Left lung (tissue), 10 donors: ENCODE data around the gene CD14. TPM values are rescaled to one million over a fixed set of nuclear protein-coding genes. Genes with fewer than 3 reads are reported as not detected.

ENCODE experiments used
- ATAC-seq: fragments of 200-7000 bp; cut with Tn5 transposase; one replicate; pipeline ENCODE4 v1.9.1; 2020; ENCODE audit warnings: moderate library complexity
- DNase-seq, 4 donors: peaks; one replicate each; pipeline ENCODE4 v3.0.0-alpha.2; 2013 to 2020
- H3K27ac ChIP-seq, 2 donors: fragments of 200-600 bp; sonication (generic) in 1 of 2; one replicate each; pipeline versions ENCODE4 v1.5.0 to v1.8.0; 2020 to 2021
- H3K27me3 ChIP-seq, 2 donors: fragments of 200-600 bp; sonication (generic) in 1 of 2; one replicate each; pipeline versions ENCODE4 v1.5.0 to v1.8.0; 2020 to 2021
- H3K36me3 ChIP-seq, 2 donors: fragments of 200-600 bp; sonication (generic) in 1 of 2; one replicate each; pipeline versions ENCODE4 v1.5.0 to v1.8.0; 2020 to 2021
- H3K4me1 ChIP-seq, 2 donors: fragments of 200-600 bp; one replicate each; pipeline ENCODE4 v1.8.0; 2021
- H3K4me3 ChIP-seq, 2 donors: fragments of 200-600 bp; sonication (generic) in 1 of 2; one replicate each; pipeline versions ENCODE4 v1.5.0 to v1.8.0; 2020 to 2021; ENCODE audit warnings: mild to moderate bottlenecking in 1 of 2
- H3K9me3 ChIP-seq, 2 donors: fragments of 200-600 bp; sonication (generic) in 1 of 2; one replicate each; pipeline versions ENCODE4 v1.5.0 to v1.8.0; 2020 to 2021
- intact Hi-C, 2 donors: fragments of 100-400 bp; cut with DNase I; formaldehyde crosslinking; loops; one replicate each; pipeline versions ENCODE4 v1.11.2 to v1.14.2; 2022
- polyA plus RNA-seq, 6 donors: library from polyadenylated mRNA; unstranded; fragments of 120-200 nt; gene quantifications; one replicate each; pipeline ENCODE4 v1.2.1, GENCODE V29; 2013; ENCODE audit not compliant: insufficient read length in 6 of 6
- total RNA-seq, 2 donors: library from RNA; stranded (reverse); fragmentation: NEBNext Ultra II Directional; extraction: Animal tissue kit (Norgen Biotek cat#: 25700); gene quantifications; one replicate each; pipeline ENCODE4 v1.2.1, GENCODE V29; 2021
- TF ChIP-seq, protein P1 (sequence below), 2 donors: fragments of 200-600 bp; sonication (generic) in 1 of 2; IDR thresholded peaks; one replicate each; pipeline versions ENCODE4 v1.5.0 to v1.8.0; 2021; ENCODE audit warnings: antibody characterized with exemption in 2 of 2
- donor health status: DM: no; HTN: yes; CAD: no.
- donor health status: DM: no; HTN: no; CAD: no.

CD14 gene
- total and polyA plus RNA-seq, 8 donors, result 11.1 to 252 (median 19.9) TPM

- no peak overlapping the region for H3K4me3 ChIP-seq
- peaks cover 12 to 59% of the 10 kb centered on the region in 2 donors for H3K4me1 ChIP-seq
- H3K9me3 ChIP-seq, result no peaks in the 10 kb centered on the region
- no peak for DNase-seq
- no peaks in the 10 kb centered on the region for H3K27me3 ChIP-seq
- intact Hi-C loops, result loop anchor here in 1 of 2 donors (10.0 kb wide), 1 partner anchor 61 kb away; no protein-coding TSS in a partner anchor
- TF ChIP-seq, protein P1, sequence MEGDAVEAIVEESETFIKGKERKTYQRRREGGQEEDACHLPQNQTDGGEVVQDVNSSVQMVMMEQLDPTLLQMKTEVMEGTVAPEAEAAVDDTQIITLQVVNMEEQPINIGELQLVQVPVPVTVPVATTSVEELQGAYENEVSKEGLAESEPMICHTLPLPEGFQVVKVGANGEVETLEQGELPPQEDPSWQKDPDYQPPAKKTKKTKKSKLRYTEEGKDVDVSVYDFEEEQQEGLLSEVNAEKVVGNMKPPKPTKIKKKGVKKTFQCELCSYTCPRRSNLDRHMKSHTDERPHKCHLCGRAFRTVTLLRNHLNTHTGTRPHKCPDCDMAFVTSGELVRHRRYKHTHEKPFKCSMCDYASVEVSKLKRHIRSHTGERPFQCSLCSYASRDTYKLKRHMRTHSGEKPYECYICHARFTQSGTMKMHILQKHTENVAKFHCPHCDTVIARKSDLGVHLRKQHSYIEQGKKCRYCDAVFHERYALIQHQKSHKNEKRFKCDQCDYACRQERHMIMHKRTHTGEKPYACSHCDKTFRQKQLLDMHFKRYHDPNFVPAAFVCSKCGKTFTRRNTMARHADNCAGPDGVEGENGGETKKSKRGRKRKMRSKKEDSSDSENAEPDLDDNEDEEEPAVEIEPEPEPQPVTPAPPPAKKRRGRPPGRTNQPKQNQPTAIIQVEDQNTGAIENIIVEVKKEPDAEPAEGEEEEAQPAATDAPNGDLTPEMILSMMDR (IDR thresholded peaks at IDR 0.05), result peak in 1 of 2 donors; percentile 26
- peak overlapping the region in 1 of 2 donors; percentile 94 for H3K27ac ChIP-seq
- no peak for ATAC-seq
- H3K36me3 ChIP-seq, result no peaks in the 10 kb centered on the region
These were observed 2.6 kb upstream of the CD14 start for GRCh38 chr5:140635291-140636257.

DNA sequence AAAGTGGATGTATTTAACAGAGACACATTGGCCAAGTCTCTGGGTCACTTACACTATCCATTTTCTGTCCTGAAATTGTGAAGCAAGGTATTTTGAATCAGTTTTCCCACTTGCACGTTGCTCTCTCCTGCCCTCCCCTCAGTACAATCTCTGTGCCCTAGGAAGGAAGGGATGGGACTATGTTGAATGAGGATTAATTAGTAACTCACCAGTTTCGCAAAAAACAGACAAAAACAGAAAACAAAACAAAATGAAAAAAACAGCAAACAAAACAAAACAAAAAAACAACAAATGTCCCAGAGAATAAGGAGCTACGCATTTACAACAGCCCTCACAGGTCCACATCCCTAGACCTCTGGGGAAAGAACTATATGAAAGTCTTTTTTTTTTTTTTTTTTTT, 1.1 kb upstream of the CD14 start:
- H3K27me3 ChIP-seq, result no peaks in the 10 kb centered on the region
- H3K36me3 ChIP-seq, result no peaks in the 10 kb centered on the region
- TF ChIP-seq, protein P1 (IDR thresholded peaks at IDR 0.05), result no peak
- DNase-seq (no peak), ATAC-seq (no peak)
- no peak overlapping the region for H3K4me3 ChIP-seq
- peaks cover 7 to 63% of the 10 kb centered on the region in 2 donors for H3K4me1 ChIP-seq
- intact Hi-C loops, result loop anchor here in 1 of 2 donors (10.0 kb wide), 1 partner anchor 59 kb away; no protein-coding TSS in a partner anchor
- peak overlapping the region in 1 of 2 donors; percentile 94 for H3K27ac ChIP-seq
- no peaks in the 10 kb centered on the region for H3K9me3 ChIP-seq

DNA sequence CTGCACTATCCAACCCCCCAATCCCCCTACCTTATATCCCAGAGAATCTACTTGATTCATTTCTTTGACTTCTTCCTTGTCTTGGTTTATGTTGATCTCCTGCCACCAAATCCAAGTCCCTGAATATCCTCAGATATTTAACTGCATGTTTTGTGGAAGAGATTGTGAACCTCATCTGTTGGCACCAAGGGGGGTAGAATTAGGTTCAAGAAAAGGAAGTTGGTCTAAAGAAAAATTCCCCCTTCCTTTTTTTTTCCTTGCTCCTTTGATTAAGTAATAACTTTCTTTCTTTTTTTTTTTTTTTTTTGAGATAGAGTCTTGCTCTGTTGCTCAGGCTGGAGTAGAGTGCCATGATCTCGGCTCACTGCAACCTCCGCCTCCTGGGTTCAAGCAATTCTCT, 526 bp upstream of the CD14 start:
- H3K4me3 ChIP-seq, result peak overlapping the region in 1 of 2 donors; percentile 64
- TF ChIP-seq, protein P1 (IDR thresholded peaks at IDR 0.05), result no peak
- H3K36me3 ChIP-seq, result no peaks in the 10 kb centered on the region
- DNase-seq (no peak), ATAC-seq (no peak)
- H3K27me3 ChIP-seq, result no peaks in the 10 kb centered on the region
- intact Hi-C loops, result loop anchor here in 1 of 2 donors (10.0 kb wide), 1 partner anchor 59 kb away; no protein-coding TSS in a partner anchor
- peak overlapping the region in 1 of 2 donors; percentile 94 for H3K27ac ChIP-seq
- peaks cover 4 to 64% of the 10 kb centered on the region in 2 donors for H3K4me1 ChIP-seq
- H3K9me3 ChIP-seq, result no peaks in the 10 kb centered on the region

- intact Hi-C loops, result loop anchor here in 1 of 2 donors (10.0 kb wide), 1 partner anchor 58 kb away; no protein-coding TSS in a partner anchor
- H3K9me3 ChIP-seq, result peaks cover 0 to 5% of the 10 kb centered on the region in 2 donors
- H3K4me3 ChIP-seq, result peak overlapping the region; percentile 40 to 64
- DNase-seq (peak in 2 of 4 donors; percentile 71 to 91), ATAC-seq (peak; percentile 70)
- H3K4me1 ChIP-seq, result peaks cover 4 to 55% of the 10 kb centered on the region in 2 donors
- peak overlapping the region; percentile 82 to 94 for H3K27ac ChIP-seq
- no peaks in the 10 kb centered on the region for H3K27me3 ChIP-seq
- TF ChIP-seq, protein P1 (IDR thresholded peaks at IDR 0.05), result no peak
- no peaks in the 10 kb centered on the region for H3K36me3 ChIP-seq
These were observed 482 bp downstream of the CD14 start for GRCh38 chr5:140632366-140633020.
